ENCODE results near the gene RAPH1.

GRCh38 chr2:203451011-203451410, 84.1 kb downstream of the RAPH1 start:
- TF ChIP-seq EZH2phosphoT487 (IDR thresholded peaks at IDR 0.05; ENCODE audit: insufficient read depth, low read depth) (no peak), EZH2 (IDR thresholded peaks at IDR 0.05; ENCODE audit: insufficient read depth, poor library complexity, severe bottlenecking) (no peak)

Measured in GM23248 (cell line).